Kidney glomerular epithelial cell (primary cell): ENCODE measurements around the gene LHX3.
"Not testable (repeated sequence)": the region's sequence is repeated elsewhere in the genome, so short reads cannot be mapped to it uniquely, and the experiment has no call there.

Experiments
- DNase-seq: peaks from one replicate; lab custom pipeline; 2025; lab: John Stamatoyannopoulos, UW

The LHX3 gene

GRCh38 chr9:136153381-136154065 lies 51.4 kb downstream of the LHX3 start:
- no peak for DNase-seq

- DNase-seq: no peak
These were observed 52.0 kb downstream of the LHX3 start for GRCh38 chr9:136152931-136153330.

- no peak for DNase-seq
These were observed 52.4 kb downstream of the LHX3 start for GRCh38 chr9:136152543-136152866.

- no peak for DNase-seq
These were observed 52.9 kb downstream of the LHX3 start for GRCh38 chr9:136151848-136152542.

- DNase-seq: no peak
These were observed 53.6 kb downstream of the LHX3 start for GRCh38 chr9:136151214-136151804.

GRCh38 chr9:136150664-136151213 lies 54.2 kb downstream of the LHX3 start:
- DNase-seq: not testable (repeated sequence)

GRCh38 chr9:136149853-136150252 lies 55.1 kb downstream of the LHX3 start:
- DNase-seq: no peak

GRCh38 chr9:136149337-136149736 lies 55.6 kb downstream of the LHX3 start:
- DNase-seq: no peak

- no peak for DNase-seq
These were observed 56.2 kb downstream of the LHX3 start for GRCh38 chr9:136148766-136149165.

GRCh38 chr9:136147890-136148714 lies 56.8 kb downstream of the LHX3 start:
- no peak for DNase-seq

- no peak for DNase-seq
These were observed 57.7 kb downstream of the LHX3 start for GRCh38 chr9:136147038-136147889.
